ENCODE results near the gene SGK1.

SGK1 gene

DNA sequence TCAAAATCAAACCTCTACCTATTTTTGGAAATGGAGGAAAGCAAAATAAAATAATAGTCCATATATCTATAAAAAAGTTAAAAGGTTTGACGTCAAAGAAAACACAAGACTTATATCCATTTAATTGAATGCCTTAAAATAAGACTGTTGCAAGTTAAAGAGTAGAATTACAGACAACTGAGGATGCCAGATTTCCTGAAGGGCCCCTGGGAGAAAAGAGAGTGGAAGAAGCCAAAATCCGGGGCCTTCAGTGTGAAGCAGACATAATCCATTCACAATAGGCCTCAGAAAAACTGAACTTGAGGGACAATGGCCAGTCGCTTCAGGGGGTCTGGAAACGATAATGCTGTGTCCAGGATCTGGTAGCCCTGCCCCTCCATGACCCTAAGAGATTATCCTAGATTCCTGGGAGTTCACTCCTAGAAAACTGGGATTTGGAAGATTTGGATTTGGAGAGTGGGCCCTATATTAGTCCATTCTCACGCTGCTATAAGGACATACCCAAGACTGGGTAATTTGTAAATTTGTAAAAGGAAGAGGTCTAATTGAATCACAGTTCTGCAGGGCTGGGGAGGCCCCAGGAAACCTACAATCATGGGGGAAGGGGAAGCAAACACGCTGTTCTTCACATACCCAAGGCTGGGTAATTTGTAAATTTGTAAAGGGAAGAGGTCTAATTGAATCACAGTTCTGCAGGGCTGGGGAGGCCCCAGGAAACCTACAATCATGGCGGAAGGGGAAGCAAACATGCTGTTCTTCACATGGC, 171.5 kb downstream of the SGK1 start:
- in situ Hi-C loops (cut with MboI; ENCODE audit: low sequenced_read_pairs): no loop called here

DNA sequence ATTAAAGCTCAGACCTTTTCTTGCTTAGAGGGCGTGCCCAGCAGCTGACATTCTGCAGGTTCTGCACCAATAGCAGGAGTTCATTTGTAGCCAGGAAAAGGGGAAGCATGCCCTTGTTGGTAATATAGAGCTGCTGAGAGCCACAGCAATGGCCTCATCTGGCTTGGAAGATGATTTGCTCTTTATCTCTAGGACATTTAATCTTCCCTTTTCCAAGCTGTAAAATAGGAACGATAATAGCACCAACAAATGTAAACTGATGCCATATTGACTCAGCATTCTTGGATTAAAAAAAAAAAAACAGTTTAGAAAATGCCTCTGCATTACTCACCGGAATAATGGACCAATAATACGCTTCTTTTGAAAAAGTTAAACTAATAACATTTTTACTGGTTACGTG, 172.1 kb downstream of the SGK1 start:
- in situ Hi-C loops (cut with MboI; ENCODE audit: low sequenced_read_pairs): no loop called here

DNA sequence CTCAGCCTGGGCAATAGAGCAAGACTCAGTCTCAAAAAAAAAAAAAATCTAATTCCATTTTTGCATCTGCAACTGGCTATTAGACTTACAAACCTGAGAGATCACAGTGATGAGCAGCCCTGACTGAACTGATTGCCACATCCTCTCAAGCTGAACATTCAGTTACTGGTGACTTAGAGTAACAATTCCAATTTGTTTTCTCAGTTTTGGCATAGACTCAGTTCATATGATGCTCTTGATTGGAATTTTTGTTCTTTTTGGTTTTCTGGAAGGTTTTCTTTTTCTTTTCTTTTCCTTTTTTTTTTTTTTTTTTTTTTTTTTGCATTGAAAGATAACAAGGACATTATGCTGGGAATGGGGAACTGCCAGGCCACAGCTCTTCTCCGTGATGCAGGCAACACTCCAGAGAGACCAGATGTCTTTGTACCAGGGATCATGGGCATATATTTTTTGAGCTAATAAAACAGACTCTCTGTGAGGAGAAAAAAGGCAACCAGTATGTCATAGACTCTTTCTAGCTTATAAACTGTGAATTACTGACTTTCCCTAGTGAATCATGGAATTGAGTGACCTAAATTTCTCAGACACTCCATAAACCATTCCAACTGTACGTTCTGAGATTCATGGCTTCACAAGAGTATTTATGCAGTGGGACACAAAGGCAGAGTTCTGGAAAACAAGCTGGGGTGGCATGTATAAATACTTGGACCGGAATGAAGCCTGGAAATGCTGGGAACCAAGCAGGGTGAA, 179.5 kb downstream of the SGK1 start:
- in situ Hi-C loops (cut with MboI; ENCODE audit: low sequenced_read_pairs): no loop called here

DNA sequence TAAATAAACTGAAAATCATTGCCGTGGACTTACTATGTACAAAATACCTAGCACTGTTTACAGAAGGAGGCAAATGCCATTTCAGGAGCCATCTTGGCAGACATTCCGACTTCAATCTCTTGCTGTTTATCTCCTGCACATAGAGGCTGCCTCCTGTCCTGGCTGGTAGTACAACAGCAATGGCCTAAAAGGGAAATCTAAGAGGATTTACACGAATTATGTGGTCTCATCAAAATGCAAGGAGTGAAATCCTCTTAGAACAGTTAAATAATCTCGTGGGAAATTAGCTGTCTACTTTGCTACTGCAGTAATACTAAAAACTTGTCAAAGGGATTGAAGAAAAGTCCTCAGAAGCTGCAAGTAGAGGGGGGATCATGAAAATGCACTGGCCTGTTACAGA, 183.3 kb downstream of the SGK1 start:
- in situ Hi-C loops (cut with MboI; ENCODE audit: low sequenced_read_pairs): no loop called here

DNA sequence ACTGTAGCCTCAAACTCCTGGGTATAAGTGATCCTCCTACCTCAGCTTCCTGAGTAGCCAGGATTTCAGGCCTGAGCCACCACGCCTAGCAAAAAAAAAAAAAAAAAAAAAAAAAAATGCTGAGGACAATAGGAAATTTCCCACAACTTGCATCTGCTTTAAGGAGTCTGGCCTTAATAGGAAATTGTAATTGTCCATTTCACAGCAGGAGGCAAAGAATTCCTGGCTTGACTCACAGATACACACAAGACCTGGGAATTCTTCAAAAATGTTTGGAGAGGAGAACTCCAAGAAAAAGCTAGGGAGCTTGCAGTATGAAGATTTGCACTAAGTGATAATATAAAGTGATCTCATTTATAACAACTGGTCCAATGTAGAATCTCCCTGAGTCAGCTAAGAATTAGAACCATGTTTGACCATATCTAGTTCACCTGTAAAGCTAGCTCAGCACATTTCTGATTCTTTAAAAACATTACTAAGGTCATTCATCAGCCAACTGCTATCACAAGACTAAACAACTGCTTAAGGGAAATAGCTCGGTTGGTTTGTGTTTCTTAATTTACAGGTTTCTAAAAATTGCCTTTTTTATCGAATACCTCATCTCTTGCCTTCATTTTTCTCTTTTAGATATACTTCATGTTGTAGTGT, 185.3 kb downstream of the SGK1 start:
- in situ Hi-C loops (cut with MboI; ENCODE audit: low sequenced_read_pairs): no loop called here

DNA sequence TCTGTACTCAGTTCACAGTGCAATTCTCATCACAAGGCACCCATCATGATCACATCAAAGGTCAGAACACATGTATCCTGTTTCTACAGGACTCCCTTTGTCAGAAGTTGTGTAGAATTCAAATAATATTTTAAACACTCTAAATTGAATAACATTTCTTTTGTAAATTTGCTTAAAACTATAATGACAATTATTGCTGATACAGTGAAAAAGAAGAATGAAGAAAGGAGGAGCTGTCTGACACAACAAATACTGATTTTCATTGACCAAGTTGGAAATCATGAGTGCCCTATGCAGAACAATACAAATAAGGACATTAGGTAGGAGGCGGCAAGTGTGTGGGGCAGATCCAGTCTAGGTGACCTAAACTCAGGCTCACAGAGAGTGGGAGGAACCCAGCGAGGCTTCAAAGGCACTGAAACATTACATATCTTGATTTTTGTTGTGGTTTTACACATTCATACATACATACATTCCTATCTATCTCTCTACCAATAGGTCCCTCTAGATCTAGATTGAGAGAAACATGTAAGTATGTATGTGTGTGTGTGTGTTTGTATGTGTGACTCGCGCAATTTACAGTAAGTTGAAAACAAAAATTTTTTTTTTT, 186.3 kb downstream of the SGK1 start:
- in situ Hi-C loops (cut with MboI; ENCODE audit: low sequenced_read_pairs): no loop called here

DNA sequence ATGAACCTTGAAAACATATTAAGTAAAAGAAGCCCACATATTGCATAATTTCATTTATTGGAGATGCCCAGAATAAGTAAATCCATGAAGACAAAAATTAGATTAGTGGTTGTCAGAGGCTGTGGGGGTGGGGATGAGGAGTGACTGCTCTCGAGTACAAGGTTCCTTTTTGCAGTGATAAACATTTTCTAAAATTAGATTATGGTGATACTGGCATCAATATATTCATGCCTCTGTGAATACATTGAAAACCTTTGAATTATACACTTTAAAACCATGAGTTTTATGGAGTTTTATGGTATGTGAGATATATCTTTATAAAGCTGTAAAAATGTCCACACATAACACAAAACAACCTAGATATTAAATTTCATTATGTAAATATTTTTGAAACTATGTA, 189.8 kb downstream of the SGK1 start:
- in situ Hi-C loops (cut with MboI; ENCODE audit: low sequenced_read_pairs): no loop called here

DNA sequence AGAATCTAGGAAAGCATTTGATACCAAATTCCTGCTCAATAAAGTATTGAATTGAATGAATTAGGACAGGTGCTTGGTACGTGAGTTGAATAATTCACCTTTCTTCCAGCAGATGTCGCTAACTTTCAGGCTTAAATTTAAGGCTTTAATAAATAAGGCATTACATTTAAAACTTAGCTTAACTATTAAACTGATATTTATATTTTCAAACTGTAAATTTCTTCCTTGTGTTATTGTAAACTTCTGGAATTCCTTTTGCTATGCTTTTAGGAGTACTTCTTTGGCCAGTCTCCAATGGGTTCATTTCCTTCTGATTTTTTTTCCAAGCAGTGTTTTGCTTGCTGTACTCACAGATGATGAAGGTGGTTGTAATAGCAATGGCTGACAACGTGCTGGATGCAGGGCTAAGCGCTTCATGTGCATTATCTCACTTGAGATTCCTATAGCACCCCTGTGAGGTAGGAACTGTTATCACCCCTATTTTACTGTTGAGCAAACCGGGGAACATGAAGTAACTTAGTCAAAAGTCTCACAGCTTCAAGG, 194.2 kb downstream of the SGK1 start:
- in situ Hi-C loops (cut with MboI; ENCODE audit: low sequenced_read_pairs): no loop called here

DNA sequence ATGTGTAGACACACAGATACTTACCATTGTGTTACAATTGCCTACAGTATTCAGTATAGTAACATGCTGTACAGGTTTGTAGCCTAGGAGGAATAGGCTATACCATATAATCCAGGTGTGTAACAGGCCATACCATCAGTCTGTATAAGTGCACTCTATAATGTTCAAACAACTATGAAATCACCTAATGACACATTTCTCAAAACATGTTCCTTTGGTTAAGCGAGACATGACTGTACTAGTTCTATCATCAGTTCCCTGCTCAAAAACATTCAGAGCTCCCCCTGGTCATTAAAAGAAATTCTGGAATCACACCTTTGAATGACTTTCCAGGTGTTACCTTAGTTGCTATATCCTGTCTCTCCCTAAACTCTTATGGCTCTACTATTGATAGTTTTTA, 195.1 kb downstream of the SGK1 start:
- in situ Hi-C loops (cut with MboI; ENCODE audit: low sequenced_read_pairs): no loop called here

DNA sequence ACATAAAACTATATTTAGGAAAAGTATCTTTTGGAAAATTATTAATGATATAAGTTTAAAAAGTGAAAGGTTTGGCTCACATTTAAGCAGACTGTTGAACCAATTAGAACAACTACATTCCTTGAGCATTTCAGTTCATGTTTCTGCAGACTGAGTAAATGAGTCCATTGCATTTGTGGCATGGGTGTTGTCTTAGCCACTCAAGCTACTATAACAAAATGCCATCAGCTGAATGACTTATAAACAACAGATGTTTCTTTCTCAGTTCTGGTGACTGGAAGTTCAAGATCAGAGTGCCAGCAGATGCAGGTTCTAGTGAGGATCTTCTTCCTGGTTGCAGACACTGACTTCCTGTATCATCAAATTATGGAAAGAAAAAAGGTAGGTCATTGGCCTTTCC, 198.4 kb downstream of the SGK1 start:
- in situ Hi-C loops (cut with MboI; ENCODE audit: low sequenced_read_pairs): no loop called here

Data from HL-60/S4 (cell line).